Dermis blood vessel endothelial cell (primary cell): ENCODE measurements around the gene TNFRSF25. TPM values are rescaled to one million over a fixed set of nuclear protein-coding genes. Genes with fewer than 3 reads are reported as not detected.
"Not testable (repeated sequence)": the region's sequence is repeated elsewhere in the genome, so short reads cannot be mapped to it uniquely, and the experiment has no call there.

Source experiments
- DNase-seq: peaks from one replicate; pipeline ENCODE4 v3.0.0; 2010
- total RNA-seq: library from RNA; depleted of rRNA; stranded (reverse); fragments of >200 nt; gene quantifications from 2 replicates; pipeline ENCODE4 v1.2.3, GENCODE V29; 2014

Gene TNFRSF25
- total RNA-seq, 1 donor from 2014 or later: 17.4 TPM

- no peak for DNase-seq
Measured at GRCh38 chr1:6467744-6468688, 2.0 kb upstream of the TNFRSF25 start.

- DNase-seq: no peak
Measured at GRCh38 chr1:6467224-6467623, 1.3 kb upstream of the TNFRSF25 start.

- no peak for DNase-seq
Measured at GRCh38 chr1:6466751-6467150, 778 bp upstream of the TNFRSF25 start.

GRCh38 chr1:6465461-6466005 is 440 bp downstream of the TNFRSF25 start:
- DNase-seq: no peak

- no peak for DNase-seq
Measured at GRCh38 chr1:6464915-6465314, 1.1 kb downstream of the TNFRSF25 start.

GRCh38 chr1:6464514-6464836 is 1.5 kb downstream of the TNFRSF25 start:
- DNase-seq: no peak

GRCh38 chr1:6463120-6463412 is 2.9 kb downstream of the TNFRSF25 start:
- no peak for DNase-seq

GRCh38 chr1:6462412-6463119 is 3.4 kb downstream of the TNFRSF25 start:
- DNase-seq: no peak

GRCh38 chr1:6461538-6462411 is 4.2 kb downstream of the TNFRSF25 start:
- DNase-seq: no peak

GRCh38 chr1:6461051-6461530 is 4.9 kb downstream of the TNFRSF25 start:
- no peak for DNase-seq

GRCh38 chr1:6460301-6461050 is 5.5 kb downstream of the TNFRSF25 start:
- DNase-seq: no peak

- DNase-seq: no peak
Measured at GRCh38 chr1:6459850-6460265, 6.1 kb downstream of the TNFRSF25 start.

GRCh38 chr1:6456800-6457466 is 9.0 kb downstream of the TNFRSF25 start:
- no peak for DNase-seq

GRCh38 chr1:6455752-6456520 is 10.0 kb downstream of the TNFRSF25 start:
- DNase-seq: not testable (repeated sequence)

- peak; percentile 41 for DNase-seq
Measured at GRCh38 chr1:6454856-6455751, 10.9 kb downstream of the TNFRSF25 start.

- DNase-seq: peak; percentile 33
Measured at GRCh38 chr1:6453895-6454855, 11.8 kb downstream of the TNFRSF25 start.

- DNase-seq: no peak
Measured at GRCh38 chr1:6450943-6451373, 15.0 kb downstream of the TNFRSF25 start.

- DNase-seq: not testable (repeated sequence)
Measured at GRCh38 chr1:6450486-6450885, 15.5 kb downstream of the TNFRSF25 start.
